ENCODE data around the gene TARS3. TPM values are rescaled to one million over a fixed set of nuclear protein-coding genes. Genes with fewer than 3 reads are reported as not detected.
A peak's percentile ranks its signal among the peaks of the same experiment; 100 is the strongest.
"Not testable (repeated sequence)": the region's sequence is repeated elsewhere in the genome, so short reads cannot be mapped to it uniquely, and the experiment has no call there.

Gene TARS3
- total RNA-seq, 1 experiment from 2014 or later, result 4.6 TPM

DNA sequence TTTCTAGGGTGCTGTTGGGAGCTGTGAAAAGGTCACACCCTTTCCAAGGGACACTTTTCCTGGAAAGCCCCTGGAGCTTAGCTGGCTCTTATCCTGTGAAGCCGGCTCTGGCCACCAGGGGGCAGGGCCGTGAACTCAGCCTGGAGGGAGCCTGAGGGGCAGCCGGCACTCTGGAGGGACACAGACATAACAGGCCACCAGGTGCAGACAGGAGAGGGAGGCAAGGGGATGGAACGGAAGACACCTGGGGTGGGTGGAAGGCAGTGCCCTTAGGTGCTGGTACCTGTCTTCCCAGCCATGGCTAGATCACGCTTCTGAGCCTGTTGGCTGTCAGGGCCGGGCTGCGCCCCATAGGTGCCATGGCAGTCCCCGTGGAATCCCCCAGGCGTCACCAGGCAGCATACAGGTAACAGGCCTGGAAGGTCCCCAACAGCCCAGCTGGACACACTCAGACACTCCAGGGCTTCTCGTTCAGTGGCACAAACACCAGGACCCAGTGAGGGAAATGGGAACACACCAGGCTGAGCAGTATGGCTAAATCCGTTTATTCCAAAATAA lies 42.9 kb upstream of the TARS3 start:
- BruUV-seq (replicated peaks); H2AFZ ChIP-seq; H3K4me2 ChIP-seq; intact Hi-C loops (cut with micrococcal nuclease; ENCODE audit: unreplicated experiment); H3F3A ChIP-seq (ENCODE audit: insufficient read depth, low read depth); H4K20me1 ChIP-seq (ENCODE audit: insufficient read depth); H3K9me3 ChIP-seq (ENCODE audit: insufficient read depth, low read depth); H3K79me2 ChIP-seq (ENCODE audit: low read depth); H3K36me3 ChIP-seq (ENCODE audit: low read depth); H3K4me1 ChIP-seq (replicated peaks; ENCODE audit: insufficient read depth); H3K9me2 ChIP-seq (ENCODE audit: insufficient read depth); H3K4me3 ChIP-seq; CTCF ChIA-PET; POLR2A ChIA-PET (ENCODE audit: unreplicated experiment); H3K27ac ChIP-seq; DNase-seq: not testable (repeated sequence)
- TF ChIP-seq, protein P1, sequence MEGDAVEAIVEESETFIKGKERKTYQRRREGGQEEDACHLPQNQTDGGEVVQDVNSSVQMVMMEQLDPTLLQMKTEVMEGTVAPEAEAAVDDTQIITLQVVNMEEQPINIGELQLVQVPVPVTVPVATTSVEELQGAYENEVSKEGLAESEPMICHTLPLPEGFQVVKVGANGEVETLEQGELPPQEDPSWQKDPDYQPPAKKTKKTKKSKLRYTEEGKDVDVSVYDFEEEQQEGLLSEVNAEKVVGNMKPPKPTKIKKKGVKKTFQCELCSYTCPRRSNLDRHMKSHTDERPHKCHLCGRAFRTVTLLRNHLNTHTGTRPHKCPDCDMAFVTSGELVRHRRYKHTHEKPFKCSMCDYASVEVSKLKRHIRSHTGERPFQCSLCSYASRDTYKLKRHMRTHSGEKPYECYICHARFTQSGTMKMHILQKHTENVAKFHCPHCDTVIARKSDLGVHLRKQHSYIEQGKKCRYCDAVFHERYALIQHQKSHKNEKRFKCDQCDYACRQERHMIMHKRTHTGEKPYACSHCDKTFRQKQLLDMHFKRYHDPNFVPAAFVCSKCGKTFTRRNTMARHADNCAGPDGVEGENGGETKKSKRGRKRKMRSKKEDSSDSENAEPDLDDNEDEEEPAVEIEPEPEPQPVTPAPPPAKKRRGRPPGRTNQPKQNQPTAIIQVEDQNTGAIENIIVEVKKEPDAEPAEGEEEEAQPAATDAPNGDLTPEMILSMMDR (conservative IDR thresholded peaks at IDR 0.05), result peak; percentile 30; the same call in 1 of the 2 replicates
- peaks cover 51% of the 10 kb centered on the region for H3K27me3 ChIP-seq (ENCODE audit: insufficient read depth, low read depth)

DNA sequence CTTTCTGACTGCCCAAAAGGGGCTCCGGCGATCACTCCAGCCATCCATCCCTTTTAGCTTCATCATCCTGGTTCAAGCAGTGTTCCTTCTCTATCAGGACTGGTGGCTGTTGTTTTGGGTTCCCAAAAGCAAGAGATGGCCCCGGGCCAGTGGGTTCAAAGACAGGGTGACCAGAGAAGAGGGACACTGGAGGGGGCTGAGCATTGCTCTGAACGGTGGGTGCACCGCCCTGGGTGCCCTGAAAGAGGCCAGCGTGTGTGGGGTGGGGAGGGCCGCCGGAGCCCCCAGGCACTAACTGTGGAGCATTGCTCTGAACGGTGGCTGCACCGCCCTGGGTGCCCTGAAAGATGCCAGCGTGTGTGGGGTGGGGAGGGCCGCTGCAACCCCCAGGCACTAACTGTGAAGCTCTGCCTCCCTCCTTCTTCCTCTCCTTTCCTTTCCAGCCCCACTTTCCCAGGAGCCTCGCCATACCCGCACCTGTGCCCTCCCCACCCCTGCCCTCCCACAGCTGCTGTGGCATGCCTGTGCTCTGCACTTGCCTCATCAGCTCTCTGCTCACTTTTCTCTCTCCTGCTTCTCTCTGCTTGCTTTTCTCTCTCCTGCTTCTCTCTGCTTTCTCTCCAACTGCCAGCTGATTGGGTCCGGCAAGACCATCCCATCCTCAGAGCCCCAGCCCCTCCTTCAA lies 41.6 kb upstream of the TARS3 start:
- no peaks in the 10 kb centered on the region for H3K36me3 ChIP-seq (ENCODE audit: low read depth)
- no peaks in the 10 kb centered on the region for H3K4me1 ChIP-seq (replicated peaks; ENCODE audit: insufficient read depth)
- H3K4me3 ChIP-seq, result no peak overlapping the region
- intact Hi-C loops (cut with micrococcal nuclease; ENCODE audit: unreplicated experiment), result no loop called here
- ChIA-PET POLR2A (ENCODE audit: unreplicated experiment) (no interaction called here), CTCF (no interaction called here)
- no peak overlapping the region for H2AFZ ChIP-seq
- TF ChIP-seq, protein P1 (conservative IDR thresholded peaks at IDR 0.05), result no peak
- no peak for TF ChIP-seq EZH2 (IDR thresholded peaks at IDR 0.05; ENCODE audit: low read depth)
- BruUV-seq (replicated peaks), result no TSS peak
- DNase-seq, result no peak
- no peaks in the 10 kb centered on the region for H3K9me3 ChIP-seq (ENCODE audit: insufficient read depth, low read depth)
- H3K27ac ChIP-seq, result no peak overlapping the region
- H3K4me2 ChIP-seq, result no peak overlapping the region
- H3K79me2 ChIP-seq (ENCODE audit: low read depth), result no peaks in the 10 kb centered on the region
- H3K27me3 ChIP-seq (ENCODE audit: insufficient read depth, low read depth), result peaks cover 44% of the 10 kb centered on the region
- no peaks in the 10 kb centered on the region for H3K9me2 ChIP-seq (ENCODE audit: insufficient read depth)
- no peaks in the 10 kb centered on the region for H3F3A ChIP-seq (ENCODE audit: insufficient read depth, low read depth)
- H4K20me1 ChIP-seq (ENCODE audit: insufficient read depth), result no peaks in the 10 kb centered on the region

DNA sequence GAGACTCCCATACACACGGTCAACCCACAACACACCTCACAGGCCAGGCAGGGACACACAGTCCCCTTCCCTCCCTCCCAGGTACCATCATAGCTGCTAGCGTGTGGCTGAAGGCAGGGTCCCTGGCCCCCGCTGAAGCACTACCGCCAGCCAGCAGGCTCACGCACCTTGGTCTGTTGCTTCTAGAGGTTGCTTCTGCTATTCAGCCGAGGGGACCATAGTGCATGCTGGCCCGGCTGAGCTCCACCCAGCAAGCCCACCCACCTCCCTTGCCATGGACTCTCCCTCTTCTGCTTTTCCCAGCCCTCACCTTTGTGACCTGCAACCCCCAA lies 41.0 kb upstream of the TARS3 start:
- H3K4me2 ChIP-seq; intact Hi-C loops (cut with micrococcal nuclease; ENCODE audit: unreplicated experiment); H3K9me3 ChIP-seq (ENCODE audit: insufficient read depth, low read depth); CTCF ChIA-PET; H4K20me1 ChIP-seq (ENCODE audit: insufficient read depth); BruUV-seq (replicated peaks); POLR2A ChIA-PET (ENCODE audit: unreplicated experiment); H3K27ac ChIP-seq; H3K9me2 ChIP-seq (ENCODE audit: insufficient read depth); H2AFZ ChIP-seq; DNase-seq; H3F3A ChIP-seq (ENCODE audit: insufficient read depth, low read depth); H3K4me1 ChIP-seq (replicated peaks; ENCODE audit: insufficient read depth); H3K4me3 ChIP-seq; H3K36me3 ChIP-seq (ENCODE audit: low read depth); H3K79me2 ChIP-seq (ENCODE audit: low read depth): not testable (repeated sequence)
- H3K27me3 ChIP-seq (ENCODE audit: insufficient read depth, low read depth), result peaks cover 42% of the 10 kb centered on the region

DNA sequence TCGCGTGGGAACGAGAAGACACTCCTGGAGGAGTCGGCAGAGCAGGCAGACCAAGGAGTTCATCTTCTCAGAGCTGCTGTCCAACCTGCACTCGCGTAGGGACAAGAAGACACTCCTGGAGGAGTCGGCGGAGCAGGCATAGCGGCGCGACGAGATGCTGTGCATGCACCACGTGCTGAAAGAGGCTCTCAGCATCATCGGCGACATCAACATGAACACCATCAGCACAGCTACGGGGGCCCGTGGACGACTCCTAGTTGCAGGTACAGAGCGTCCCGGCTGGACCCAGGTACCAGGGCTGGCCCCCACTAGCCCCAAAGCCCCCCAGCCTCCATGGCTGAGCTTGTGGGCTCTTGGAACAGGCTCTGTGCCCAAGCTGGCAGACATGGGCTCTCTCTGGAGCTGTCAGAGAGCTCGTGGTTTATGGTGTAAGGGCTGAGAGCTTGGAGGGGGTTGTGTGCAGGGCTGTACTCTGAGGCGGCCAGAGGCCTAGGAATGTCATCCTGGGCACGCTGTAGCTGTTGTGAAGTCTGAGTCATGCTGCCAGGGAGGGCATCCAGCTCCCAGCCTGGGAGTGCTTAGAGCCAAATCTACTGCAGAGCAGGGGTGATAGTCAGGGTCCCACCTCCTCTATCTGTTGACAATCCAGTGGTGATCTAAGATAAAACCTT lies 40.5 kb upstream of the TARS3 start:
- CTCF ChIA-PET; BruUV-seq (replicated peaks); POLR2A ChIA-PET (ENCODE audit: unreplicated experiment): not testable (repeated sequence)

DNA sequence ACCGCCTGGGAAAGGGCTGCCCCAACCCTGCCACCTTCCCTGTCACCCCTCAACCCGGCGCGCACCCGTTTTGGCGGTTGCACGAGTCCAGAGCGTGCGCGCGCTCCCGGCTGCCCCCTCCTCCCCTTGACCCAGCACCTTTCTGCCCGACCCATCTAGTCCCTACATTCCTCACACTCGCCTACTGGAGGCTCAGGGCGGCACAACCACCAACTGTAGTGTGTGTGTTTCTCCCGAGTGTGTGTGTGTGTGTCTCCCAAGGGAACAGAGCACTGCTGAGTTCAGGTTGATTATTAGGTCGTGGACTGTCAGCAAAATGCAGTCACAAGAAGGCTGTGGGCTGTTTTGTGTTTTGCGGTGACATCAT lies 22.4 kb upstream of the TARS3 start:
- H3K79me2 ChIP-seq (ENCODE audit: low read depth); BruUV-seq (replicated peaks); POLR2A ChIA-PET (ENCODE audit: unreplicated experiment); H3K9me2 ChIP-seq (ENCODE audit: insufficient read depth); H4K20me1 ChIP-seq (ENCODE audit: insufficient read depth); DNase-seq; H3K36me3 ChIP-seq (ENCODE audit: low read depth); H3K4me1 ChIP-seq (replicated peaks; ENCODE audit: insufficient read depth); H3F3A ChIP-seq (ENCODE audit: insufficient read depth, low read depth); H3K27ac ChIP-seq; H3K9me3 ChIP-seq (ENCODE audit: insufficient read depth, low read depth); CTCF ChIA-PET; H2AFZ ChIP-seq; intact Hi-C loops (cut with micrococcal nuclease; ENCODE audit: unreplicated experiment); H3K4me2 ChIP-seq; H3K4me3 ChIP-seq: not testable (repeated sequence)
- peaks cover 14% of the 10 kb centered on the region for H3K27me3 ChIP-seq (ENCODE audit: insufficient read depth, low read depth)

More for the DNA sequence above, 40.5 kb upstream of the TARS3 start:
- H3K9me3 ChIP-seq (ENCODE audit: insufficient read depth, low read depth); H4K20me1 ChIP-seq (ENCODE audit: insufficient read depth); H2AFZ ChIP-seq; H3K9me2 ChIP-seq (ENCODE audit: insufficient read depth); H3F3A ChIP-seq (ENCODE audit: insufficient read depth, low read depth); H3K4me2 ChIP-seq; H3K4me1 ChIP-seq (replicated peaks; ENCODE audit: insufficient read depth); H3K4me3 ChIP-seq; intact Hi-C loops (cut with micrococcal nuclease; ENCODE audit: unreplicated experiment); H3K36me3 ChIP-seq (ENCODE audit: low read depth); H3K79me2 ChIP-seq (ENCODE audit: low read depth); H3K27ac ChIP-seq: not testable (repeated sequence)
- peak in 1 of 2 experiments; percentile 34 for DNase-seq
- H3K27me3 ChIP-seq (ENCODE audit: insufficient read depth, low read depth), result peaks cover 37% of the 10 kb centered on the region

DNA sequence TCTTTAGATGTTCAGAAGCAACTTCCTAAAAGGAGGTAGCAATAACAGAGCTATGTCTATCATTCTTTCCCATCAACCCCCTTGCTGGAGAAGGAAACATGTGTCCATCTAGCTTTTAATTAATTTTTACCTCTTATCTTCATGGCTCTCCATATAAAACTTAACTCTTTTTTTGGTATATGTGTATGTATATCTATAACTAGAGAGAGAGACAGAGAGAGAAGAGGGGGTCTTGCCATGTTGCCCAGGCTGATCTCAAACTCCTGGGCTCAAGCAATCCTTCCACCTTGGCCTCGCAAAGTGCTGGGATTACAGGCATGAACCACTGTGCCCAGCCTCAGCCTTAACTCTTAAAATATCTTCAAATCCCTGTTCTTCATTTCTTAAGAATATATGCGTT lies 10.6 kb upstream of the TARS3 start:
- H3K79me2 ChIP-seq (ENCODE audit: low read depth); H3K9me3 ChIP-seq (ENCODE audit: insufficient read depth, low read depth); H3K9me2 ChIP-seq (ENCODE audit: insufficient read depth); H2AFZ ChIP-seq; DNase-seq; H3F3A ChIP-seq (ENCODE audit: insufficient read depth, low read depth); BruUV-seq (replicated peaks); POLR2A ChIA-PET (ENCODE audit: unreplicated experiment); H3K27ac ChIP-seq; H3K4me1 ChIP-seq (replicated peaks; ENCODE audit: insufficient read depth); H3K36me3 ChIP-seq (ENCODE audit: low read depth); H3K4me3 ChIP-seq; H3K4me2 ChIP-seq; H4K20me1 ChIP-seq (ENCODE audit: insufficient read depth); intact Hi-C loops (cut with micrococcal nuclease; ENCODE audit: unreplicated experiment); CTCF ChIA-PET: not testable (repeated sequence)
- peaks cover 51% of the 10 kb centered on the region for H3K27me3 ChIP-seq (ENCODE audit: insufficient read depth, low read depth)
